RPMI7951 (cell line): ENCODE data around the gene CACNB1. TPM values are rescaled to one million over a fixed set of nuclear protein-coding genes. Genes with fewer than 3 reads are reported as not detected.
A peak's percentile ranks its signal among the peaks of the same experiment; 100 is the strongest.
"Not testable (repeated sequence)": the region's sequence is repeated elsewhere in the genome, so short reads cannot be mapped to it uniquely, and the experiment has no call there.

Experiments used
- DNase-seq: peaks from one replicate; pipeline ENCODE4 v3.0.0-alpha.2; 2012; ENCODE audit warnings: low read depth
- total RNA-seq: library from RNA; depleted of rRNA; stranded (reverse); fragments of >200 nt; shearing (Covaris generic); gene quantifications from 2 replicates; pipeline ENCODE4 v1.2.3, GENCODE V29; 2014

Gene CACNB1
- total RNA-seq, 1 experiment from 2014 or later = 1.9 TPM

DNA sequence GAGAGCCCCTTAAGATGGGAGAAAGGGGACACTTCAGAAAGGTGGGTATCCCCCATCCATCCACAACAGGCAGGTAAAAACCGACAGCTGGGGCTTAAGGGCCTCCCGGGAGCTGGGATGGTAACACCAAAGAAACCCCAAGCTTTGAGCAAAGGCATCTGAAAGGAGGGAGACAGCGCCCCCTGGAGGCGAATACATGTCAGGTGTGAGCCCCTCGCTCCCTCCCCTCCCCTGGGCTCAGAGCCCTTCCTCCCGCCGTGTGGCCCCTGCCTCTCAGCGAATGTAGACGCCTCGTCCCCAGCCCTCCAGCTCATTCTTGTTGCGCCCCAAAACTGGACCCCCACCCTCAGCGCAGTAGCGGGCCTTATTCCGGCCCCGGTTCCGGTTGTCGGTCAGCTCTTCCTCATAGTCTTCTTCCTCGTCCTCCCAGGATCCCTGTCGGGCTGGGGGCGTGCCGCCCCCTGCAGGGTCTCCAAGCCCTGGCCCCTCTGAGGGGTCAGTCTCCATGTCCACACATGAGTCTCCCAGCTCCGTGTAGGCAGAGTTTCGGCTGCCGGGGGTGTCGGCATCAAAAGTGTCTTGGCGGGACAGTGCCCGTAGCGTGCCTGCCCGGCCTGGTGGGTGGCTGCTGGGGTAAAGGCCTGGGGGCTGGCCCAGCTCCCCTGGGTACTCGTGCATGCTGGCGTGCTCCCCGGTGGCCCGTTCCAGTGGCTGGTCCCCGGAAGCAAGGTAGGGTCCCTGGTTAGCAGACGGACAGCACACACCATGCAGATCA is 22.4 kb downstream of the CACNB1 start:
- peak; percentile 33 for DNase-seq

DNA sequence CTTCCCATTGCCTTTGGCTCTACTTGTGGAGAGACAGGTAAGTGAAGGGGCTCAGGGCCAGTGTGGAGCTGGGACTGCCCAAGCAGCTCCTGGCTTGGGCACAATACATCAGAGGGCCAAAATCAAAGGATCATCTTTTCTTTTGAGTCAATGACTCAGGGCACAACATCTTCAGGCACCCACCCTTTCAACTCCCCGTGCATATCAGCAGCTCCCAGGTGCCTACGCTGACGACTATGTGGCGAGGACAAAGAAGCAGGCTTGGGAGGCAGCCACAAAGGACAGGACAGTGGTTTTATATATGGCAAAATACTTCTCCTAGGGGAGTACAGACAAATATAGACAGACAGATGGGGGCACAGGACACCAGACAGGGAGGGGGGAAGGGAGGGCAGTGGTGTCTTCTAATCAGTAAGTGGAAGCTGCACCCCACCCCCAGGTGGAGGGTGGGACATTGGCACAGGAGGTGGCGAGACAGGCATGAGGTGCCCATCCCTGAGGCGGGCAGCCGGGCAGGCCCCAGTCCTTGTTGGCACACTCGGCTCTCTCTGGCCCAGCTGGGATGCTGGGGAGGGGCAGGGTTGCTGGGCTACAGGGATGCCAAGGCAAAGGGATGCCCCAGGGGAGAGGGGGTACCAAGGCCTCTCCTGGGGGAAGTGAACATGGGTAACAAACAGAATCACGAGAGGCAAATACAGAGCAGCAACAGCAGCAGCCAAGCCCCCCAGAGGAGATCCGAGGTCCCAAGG is 23.8 kb downstream of the CACNB1 start:
- DNase-seq = no peak

DNA sequence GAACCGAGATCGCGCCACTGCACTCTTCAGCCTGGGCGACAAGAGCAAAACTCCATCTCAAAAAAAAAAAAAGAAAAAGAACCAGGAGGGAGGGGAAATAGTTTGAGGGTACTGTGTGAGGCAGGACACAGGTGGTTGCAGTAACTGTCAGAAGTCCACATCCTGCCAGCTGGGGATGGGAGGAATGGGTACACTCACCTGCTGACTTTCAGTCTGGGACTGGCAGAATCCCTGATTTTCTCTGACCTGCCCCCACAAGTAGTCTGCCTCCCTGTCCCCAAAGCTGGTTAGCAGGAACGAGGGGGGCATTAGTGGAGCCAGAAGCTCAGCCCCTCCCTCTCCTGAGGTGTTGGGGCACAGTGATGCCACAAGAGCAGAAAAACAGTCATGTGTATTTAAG is 24.4 kb downstream of the CACNB1 start:
- DNase-seq = no peak

DNA sequence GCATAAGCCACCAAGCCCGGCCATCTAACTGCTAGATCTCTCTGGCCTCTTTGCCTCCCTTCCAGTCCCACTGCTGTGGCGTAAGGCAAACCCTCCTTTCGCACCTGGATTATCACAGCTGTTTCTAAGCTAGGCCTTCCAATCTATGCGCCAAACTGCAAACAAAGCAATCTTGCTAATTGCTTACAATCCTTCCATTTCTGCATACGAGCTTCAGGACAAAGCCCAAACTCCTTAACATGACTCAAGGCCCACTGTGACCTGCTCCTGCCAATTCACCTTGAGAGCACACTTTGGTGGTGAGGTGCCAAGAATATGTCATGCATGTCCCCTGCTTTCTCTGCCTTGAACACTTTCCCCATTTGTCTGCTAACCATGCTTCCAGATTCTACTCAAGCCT is 25.5 kb downstream of the CACNB1 start:
- DNase-seq = no peak

DNA sequence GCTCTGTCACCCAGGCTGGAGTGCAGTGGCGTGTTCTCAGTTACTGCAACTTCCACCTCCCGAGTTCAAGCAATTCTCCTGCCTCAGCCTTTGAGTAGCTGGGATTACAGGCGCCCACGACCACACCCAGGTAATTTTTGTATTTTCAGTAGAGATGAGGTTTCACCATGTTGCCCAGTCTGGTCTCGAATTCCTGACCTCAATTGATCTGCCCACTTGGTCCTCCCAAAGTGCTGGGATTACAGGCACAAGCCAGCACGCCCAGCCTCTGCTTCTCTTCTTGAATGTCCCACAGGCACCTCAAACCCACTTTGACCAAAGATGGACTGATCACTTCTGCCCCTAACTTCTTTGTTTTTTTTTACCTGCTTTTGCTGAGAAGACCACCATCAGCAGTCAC is 26.9 kb downstream of the CACNB1 start:
- no peak for DNase-seq

DNA sequence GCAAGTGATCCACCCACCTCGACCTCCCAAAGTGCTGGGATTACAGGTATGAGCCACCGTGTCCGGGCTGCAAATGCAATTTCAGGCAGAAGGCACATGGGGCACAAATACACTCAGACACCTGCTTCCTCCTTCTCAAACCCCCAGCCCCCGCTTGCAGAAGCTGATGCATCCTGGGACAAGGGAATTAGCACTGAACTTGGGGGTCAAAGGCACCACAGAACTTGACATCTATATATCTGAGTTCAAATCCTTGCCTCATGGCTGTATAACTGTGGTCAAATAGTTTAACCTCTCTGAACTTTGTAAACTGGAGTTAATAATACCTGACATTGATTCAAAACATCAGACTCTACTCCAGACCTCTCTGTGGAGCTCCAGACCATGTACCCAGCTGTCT is 27.4 kb downstream of the CACNB1 start:
- no peak for DNase-seq

DNA sequence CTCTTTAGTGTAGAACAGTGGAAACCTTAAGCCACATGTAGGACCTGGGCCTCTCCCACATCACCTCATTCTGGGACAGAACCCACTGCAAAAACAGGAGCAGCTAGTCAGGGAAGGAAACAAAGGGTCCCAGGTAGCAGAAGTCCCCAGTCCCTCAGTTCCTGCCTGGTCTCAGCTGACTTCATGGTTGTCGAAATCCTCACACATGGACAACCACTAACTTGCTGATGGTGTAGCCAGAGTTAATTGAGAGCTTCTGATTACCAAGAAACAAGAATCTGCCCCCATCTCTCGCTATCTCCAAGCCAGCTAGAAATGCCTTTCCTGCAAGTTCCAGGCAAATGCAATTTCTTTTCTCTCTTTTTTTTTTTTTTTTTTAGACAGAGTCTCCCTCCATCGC is 28.0 kb downstream of the CACNB1 start:
- DNase-seq = no peak

DNA sequence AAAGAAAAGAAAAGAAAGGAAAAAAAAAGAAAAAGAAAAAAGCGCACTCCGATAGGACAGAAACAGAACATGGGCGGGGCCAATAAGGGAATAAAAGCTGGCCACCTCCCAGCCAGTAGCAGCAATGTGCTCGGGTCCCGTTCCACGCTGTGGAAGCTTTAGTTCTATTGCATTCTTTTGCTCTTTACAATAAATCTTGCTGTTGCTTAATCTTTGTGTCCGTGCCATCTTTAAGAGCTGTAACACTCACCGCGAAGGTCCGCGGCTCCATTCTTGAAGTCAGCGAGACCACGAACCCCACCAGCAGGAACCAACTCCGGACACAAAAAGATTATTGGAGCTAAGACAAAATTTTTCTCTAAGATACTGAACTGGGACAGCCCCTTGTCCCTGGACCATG is 28.4 kb downstream of the CACNB1 start:
- DNase-seq = no peak

DNA sequence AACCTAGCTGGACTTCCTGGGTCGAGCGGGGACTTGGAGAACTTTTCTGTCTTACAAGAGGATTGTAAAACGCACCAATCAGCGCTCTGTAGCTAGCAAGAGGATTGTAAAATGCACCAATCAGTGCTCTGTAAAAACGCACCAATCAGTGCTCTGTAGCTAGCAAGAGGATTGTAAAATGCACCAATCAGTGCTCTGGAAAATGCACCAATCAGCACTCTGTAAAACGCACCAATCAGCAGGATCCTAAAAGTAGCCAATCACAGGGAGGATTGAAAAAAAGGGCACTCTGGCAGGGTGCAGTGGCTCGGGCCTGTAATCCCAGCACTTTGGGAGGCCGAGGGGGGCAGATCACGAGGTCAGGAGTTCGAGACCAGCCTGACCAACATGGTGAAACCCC is 29.0 kb downstream of the CACNB1 start:
- DNase-seq = not testable (repeated sequence)

DNA sequence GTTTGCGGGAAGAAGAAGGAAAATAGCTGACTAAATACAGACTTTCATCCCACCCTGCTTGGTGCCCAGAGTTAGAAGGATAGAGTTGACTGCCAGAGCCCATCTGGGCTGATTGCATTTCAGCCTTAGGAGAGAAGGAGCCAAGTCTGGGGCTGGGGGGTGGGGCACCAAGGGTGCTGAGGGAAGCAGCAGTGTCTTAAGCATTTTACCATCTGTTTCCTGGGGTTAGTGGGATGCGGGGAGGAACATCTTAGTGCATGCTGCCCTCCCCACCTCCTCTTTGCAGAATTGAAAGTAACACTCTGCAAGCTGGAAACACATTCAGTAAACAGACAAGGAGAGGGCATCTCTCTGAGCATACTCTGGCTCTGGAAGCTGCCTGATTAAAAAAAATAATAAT is 30.0 kb downstream of the CACNB1 start:
- peak; percentile 17 for DNase-seq

DNA sequence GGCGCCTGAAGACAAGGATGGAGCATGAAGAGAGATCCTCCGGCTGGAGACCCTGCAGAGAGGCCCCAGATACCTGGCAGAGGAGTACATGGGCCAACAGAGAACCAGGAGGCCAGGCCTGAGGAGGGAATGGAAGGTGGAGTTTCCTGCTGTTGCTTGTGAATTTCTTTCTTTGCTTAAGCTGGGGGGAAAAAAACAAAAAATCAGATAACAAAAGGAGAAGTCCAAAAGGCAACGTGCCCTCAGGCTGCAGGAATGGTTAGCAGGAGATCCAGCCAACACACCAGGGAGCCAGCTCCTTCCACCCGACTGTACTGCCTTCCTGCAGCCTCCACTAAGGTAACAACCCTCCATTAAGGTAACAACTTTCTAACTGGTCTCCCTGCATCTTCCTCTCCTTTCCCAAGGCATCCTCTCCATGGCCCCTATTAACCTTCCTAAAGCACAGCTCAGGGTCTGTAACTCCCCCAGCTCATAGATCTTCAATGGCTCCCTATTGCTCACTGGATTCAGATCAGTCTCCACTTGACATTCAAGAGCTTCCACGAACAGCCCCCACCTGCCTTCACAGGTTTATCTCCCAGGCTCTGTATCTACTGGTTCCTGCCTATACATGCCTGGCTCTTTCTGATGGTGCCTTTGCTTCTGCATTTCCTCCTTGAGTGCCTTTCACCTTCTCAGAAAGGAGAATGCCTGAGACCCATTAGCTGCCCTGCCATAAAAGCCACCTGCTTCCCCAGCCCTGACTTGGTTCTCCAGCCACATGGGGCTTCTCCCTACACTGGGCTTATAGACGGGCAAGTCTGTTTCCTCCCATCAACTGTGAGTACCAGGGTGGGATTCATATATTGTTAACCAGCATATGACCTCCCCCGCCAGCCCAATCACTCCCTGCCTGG is 30.8 kb downstream of the CACNB1 start:
- no peak for DNase-seq

DNA sequence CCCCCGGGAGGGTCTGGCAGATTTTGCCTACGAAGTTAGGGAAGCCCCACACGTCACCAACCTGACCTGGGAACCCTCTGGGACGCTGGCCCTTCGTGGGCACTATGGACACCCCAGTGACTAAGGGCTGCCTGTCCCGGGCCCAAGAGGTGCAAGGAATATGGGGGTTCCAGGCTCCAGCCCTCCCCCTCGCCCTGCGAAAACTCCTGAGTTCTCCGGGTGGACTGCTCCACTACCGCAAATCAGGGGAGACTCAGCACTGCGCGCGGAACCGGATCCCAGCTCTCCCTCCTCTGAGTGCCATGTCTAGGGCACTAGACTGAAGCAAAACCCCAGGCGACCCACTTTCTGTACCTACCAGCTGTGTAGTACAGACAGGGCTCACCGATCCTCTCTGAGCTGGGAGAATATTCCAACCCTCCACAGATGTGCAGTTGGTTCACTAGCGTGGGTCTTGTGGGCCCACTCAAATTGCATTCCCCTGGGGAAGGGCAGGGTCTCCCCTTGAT is 31.6 kb downstream of the CACNB1 start, which contains the start of gene ARL5C:
Gene ARL5C, minus strand, starts transcription at position 321 of the 509 bp plus-strand sequence. CDS start 401 bp downstream, outside the sequence.
- no peak for DNase-seq

DNA sequence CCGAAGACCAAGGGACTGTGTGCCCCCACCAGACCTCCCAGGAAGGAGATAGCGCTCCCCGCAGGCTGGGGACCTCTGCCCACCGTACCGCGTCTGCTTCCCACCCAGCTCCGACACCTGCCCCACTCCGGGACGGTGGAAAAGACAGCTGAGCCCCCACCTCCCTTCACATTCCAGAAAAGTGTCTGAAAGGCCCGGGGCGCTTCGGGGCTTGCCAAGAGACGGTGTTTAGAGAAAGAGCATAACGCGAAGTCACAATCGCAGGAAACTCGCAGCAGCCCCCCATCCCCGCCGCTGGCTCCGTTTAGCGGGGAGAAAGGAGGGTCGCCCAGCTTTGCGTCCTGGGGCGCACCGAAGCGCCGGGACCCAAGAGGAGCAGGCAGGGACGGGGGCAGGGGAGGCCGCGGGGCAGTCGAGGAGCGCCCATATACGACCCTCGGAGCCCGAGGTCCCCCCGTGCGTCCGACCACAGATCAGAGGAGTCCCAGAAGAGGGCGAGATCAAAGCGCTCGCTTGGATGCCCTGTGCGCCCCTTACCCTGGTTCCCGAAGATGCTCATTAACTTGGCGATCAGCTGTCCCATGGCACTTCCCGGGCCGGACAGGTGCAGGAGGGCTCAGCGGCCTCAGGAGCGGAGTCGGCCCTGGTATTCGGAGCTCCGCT is 32.2 kb downstream of the CACNB1 start:
- no peak for DNase-seq

DNA sequence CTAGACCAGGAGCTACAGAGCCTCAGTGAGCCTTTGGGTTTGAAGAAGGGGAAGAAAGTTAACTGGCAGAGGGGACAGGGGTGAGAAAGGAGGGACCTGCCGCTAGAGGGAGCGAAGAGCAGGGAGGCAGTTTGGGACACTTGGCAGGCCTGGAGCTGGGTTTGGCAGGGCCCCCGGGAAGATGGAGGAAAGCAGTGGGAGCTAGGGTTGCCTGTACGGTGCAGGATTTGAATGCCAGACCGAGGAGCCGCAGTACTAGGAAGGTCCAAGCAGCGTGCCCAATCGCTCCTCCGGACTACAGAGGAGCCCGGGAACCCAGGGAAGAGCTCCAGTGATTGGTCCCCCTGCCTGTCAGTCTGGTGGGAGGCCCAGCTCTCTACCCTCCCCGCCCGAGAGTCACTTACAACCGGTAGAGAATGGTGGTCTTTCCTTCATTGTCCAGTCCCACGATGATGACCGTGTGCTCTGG is 32.8 kb downstream of the CACNB1 start:
- DNase-seq = peak; percentile 90

DNA sequence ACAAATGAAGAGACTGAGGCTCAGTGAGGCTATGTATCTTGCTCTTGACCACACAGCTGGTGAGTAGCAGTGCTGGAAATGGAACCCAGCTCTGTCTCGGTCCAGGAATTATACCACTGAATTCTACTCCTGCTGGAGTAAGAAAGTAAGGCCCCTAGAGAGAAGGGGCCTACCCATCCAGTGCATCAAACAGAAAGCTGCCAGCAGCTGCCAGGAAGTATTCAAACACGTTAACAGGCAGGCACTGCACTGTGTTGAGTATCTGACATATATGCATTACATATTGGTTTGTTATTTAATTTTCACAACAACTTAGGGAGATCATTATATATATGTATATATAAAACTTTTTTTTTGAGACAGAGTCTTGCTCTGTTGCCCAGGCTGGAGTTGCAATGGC is 35.5 kb downstream of the CACNB1 start:
- DNase-seq = no peak

DNA sequence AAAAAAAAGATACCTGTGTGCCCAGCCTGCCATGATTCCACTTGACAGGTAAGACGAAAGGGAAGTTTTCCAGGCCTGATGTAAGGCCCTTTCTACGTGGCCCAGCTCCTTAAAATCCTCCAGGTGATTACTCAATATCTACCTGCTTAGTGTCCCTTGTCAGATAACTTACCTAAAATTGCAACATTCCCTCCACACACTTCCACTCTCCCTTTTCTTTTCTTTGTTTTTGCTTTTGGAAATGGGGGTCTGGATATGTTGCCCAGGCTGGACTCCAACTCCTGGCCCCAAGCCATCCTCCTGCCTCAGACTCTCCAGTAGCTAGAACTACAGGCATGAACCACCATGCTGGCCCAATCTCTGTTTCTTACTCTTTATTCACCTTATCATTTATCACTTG is 38.8 kb downstream of the CACNB1 start:
- DNase-seq = no peak

DNA sequence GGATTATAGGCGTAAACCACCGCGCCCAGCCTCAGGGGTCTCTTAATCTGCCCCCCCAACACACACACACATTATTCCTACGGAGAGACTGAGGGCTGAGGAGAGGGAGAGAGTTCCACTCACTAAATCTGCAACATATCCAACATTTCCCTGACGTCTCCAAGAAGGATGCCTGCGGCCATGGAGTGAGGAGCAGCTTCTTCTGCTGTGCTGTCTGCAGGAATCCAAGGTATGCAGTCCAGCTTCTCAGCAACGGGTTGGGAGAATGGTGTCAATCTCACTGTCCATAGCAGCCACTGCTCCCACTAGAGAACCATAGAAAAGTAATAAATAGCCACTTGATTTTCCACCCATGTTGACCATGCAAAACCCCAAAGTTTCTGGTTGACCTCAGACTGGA is 41.0 kb downstream of the CACNB1 start:
- no peak for DNase-seq

DNA sequence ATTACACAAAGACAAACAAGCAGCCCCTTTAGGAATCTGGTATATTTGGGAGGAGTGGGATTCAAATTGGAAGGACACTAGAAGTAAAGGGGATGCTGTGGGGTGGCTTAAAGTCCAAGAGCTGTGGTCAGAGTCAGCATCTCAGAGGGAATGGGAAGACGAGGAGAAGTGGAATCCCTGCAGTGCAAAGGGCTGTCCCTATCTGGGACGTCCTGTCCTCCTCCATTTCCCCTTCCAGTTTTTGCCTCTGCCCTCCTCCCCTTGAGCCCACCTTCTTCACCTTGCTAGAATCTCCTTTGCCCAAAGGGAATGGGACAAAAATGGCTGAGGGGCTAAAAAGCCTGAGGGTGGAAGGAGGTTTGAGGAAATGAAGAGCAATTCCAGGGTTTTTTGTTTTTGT is 41.8 kb downstream of the CACNB1 start:
- DNase-seq = no peak

DNA sequence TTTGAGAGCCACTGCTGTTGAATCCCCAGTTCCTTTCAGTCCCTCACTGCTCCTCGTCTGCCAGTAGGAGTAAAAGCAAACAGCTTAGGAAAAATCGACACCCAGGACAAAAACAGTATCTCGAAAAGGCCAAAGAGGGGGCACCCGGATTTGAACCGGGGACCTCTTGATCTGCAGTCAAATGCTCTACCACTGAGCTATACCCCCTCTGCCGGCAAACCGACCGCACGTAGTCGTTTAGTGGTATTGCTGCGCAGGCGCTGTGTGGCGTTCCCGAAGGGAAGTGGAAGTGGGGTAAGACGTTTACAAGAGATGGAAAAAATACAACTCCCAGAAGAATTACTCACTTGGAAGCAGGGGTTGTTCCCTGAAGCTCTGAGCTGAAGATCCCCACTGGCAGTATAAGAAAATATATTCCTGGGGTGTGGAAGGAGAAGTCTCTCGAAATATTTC is 43.8 kb downstream of the CACNB1 start:
- peak; percentile 84 for DNase-seq

DNA sequence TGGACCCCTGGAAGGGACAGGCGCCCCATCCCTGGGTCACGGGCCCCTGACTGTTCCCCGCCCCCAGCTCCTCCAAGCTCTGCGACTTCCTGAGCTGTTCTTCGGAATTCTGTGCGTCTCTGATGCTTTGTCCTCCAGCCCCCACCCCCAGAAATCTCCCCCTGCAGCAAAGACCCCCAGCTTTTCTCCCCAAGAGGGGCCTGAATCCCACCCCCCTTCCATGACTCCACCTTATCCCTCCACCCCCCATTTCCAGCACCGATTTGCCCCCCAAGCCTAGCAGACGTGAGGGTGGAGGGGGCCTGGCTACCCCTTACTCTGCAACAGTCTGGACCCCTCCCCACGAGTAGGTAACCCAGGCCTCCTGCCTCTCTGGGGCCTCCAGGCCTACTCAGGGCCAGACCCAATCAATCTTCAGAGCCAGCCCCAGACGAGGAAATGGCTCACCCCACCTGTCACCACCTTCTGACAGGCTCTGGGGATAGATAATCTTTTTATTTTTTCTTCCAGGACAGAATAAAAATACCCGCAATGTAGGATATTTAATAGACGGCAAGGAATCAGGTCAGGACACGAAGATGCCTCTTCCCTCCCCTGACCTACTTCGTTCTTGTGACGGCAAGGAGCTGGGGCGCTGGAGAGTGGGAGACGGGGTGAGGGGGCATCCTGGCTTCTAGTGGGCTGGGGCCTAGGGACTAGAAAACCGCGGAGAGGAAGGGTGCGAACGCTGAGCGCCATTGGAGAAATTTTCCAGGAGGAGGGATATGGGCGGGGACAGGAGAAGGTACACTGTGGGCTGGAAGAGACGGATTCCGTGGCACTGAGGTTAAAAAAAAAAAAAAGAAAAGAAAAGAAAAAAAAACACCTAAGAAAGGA is 45.3 kb downstream of the CACNB1 start:
- no peak for DNase-seq
